Stimulated activated CD8-positive, alpha-beta memory T cell treated with anti-CD3 and anti-CD28 coated beads, Interleukin-4, amount 100 ng/mL, for 4 hours (primary cell): Measurements from ENCODE around the gene TP53BP2.

Source experiments
- DNase-seq, 2 donors: peaks; one replicate each; pipeline ENCODE4 v3.0.0-alpha.2; 2020; ENCODE audit warnings: low read depth in 2 of 2, low spot score in 1 of 2

The TP53BP2 gene

GRCh38 chr1:223796210-223796609 lies 49.5 kb downstream of the TP53BP2 start:
- no peak for DNase-seq

- DNase-seq, result no peak
Measured at GRCh38 chr1:223794136-223794880, 51.4 kb downstream of the TP53BP2 start.

GRCh38 chr1:223793716-223794115 lies 52.0 kb downstream of the TP53BP2 start:
- no peak for DNase-seq

- DNase-seq, result no peak
Measured at GRCh38 chr1:223792046-223792445, 53.7 kb downstream of the TP53BP2 start.

- no peak for DNase-seq
Measured at GRCh38 chr1:223788746-223789415, 56.9 kb downstream of the TP53BP2 start.

- DNase-seq, result no peak
Measured at GRCh38 chr1:223785808-223786207, 59.9 kb downstream of the TP53BP2 start.

- no peak for DNase-seq
Measured at GRCh38 chr1:223784541-223784940, 61.2 kb downstream of the TP53BP2 start.

GRCh38 chr1:223783676-223784075 lies 62.1 kb downstream of the TP53BP2 start:
- no peak for DNase-seq

- DNase-seq, result no peak
Measured at GRCh38 chr1:223780949-223781348, 64.8 kb downstream of the TP53BP2 start.

- DNase-seq, result no peak
Measured at GRCh38 chr1:223780318-223780717, 65.4 kb downstream of the TP53BP2 start.

- DNase-seq, result no peak
Measured at GRCh38 chr1:223776826-223777454, 68.8 kb downstream of the TP53BP2 start.

GRCh38 chr1:223776075-223776814 lies 69.5 kb downstream of the TP53BP2 start:
- DNase-seq, result peak; percentile 10 to 12

- DNase-seq, result no peak
Measured at GRCh38 chr1:223775711-223776074, 70.1 kb downstream of the TP53BP2 start.

GRCh38 chr1:223775054-223775453 lies 70.7 kb downstream of the TP53BP2 start:
- no peak for DNase-seq

- DNase-seq, result no peak
Measured at GRCh38 chr1:223774134-223774814, 71.5 kb downstream of the TP53BP2 start.

GRCh38 chr1:223772771-223773160 lies 73.0 kb downstream of the TP53BP2 start:
- no peak for DNase-seq

GRCh38 chr1:223771814-223772770 lies 73.7 kb downstream of the TP53BP2 start:
- DNase-seq, result no peak

- DNase-seq, result no peak
Measured at GRCh38 chr1:223771469-223771813, 74.3 kb downstream of the TP53BP2 start.

- no peak for DNase-seq
Measured at GRCh38 chr1:223770621-223771315, 75.0 kb downstream of the TP53BP2 start.
